ENCODE measurements around the gene EXOC4. TPM values are rescaled to one million over a fixed set of nuclear protein-coding genes. Genes with fewer than 3 reads are reported as not detected.

Gene EXOC4
- total RNA-seq, 1 donor from 2014 or later = 99.2 TPM

- Histone ChIP-seq H3K36me3 (peaks cover 0 to 13% of the 10 kb centered on the region in 2 donors), H3K4me3 (no peak overlapping the region), H3K27ac (no peak overlapping the region), H3K9me3 (no peaks in the 10 kb centered on the region), H3K27me3 (no peaks in the 10 kb centered on the region), H3K4me1 (no peaks in the 10 kb centered on the region)
- intact Hi-C loops (cut with DNase I) = no loop called here
- no peak for DNase-seq (ENCODE audit: extremely low spot score in 2 of 2)
- TF ChIP-seq POLR2AphosphoS5 (IDR thresholded peaks at IDR 0.05; ENCODE audit: insufficient read depth in 1 of 2, low read depth in 1 of 2) = no peak
- no peak for TF ChIP-seq POLR2A (IDR thresholded peaks at IDR 0.05)
- TF ChIP-seq, protein P1, sequence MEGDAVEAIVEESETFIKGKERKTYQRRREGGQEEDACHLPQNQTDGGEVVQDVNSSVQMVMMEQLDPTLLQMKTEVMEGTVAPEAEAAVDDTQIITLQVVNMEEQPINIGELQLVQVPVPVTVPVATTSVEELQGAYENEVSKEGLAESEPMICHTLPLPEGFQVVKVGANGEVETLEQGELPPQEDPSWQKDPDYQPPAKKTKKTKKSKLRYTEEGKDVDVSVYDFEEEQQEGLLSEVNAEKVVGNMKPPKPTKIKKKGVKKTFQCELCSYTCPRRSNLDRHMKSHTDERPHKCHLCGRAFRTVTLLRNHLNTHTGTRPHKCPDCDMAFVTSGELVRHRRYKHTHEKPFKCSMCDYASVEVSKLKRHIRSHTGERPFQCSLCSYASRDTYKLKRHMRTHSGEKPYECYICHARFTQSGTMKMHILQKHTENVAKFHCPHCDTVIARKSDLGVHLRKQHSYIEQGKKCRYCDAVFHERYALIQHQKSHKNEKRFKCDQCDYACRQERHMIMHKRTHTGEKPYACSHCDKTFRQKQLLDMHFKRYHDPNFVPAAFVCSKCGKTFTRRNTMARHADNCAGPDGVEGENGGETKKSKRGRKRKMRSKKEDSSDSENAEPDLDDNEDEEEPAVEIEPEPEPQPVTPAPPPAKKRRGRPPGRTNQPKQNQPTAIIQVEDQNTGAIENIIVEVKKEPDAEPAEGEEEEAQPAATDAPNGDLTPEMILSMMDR (IDR thresholded peaks at IDR 0.05) = no peak
These were observed 41.4 kb downstream of the EXOC4 start for GRCh38 chr7:133294234-133294633.

- intact Hi-C loops (cut with DNase I) = no loop called here
- Histone ChIP-seq H3K27ac (no peak overlapping the region), H3K4me1 (no peaks in the 10 kb centered on the region), H3K4me3 (no peak overlapping the region), H3K36me3 (peaks cover 0 to under 1% of the 10 kb centered on the region in 2 donors), H3K9me3 (no peaks in the 10 kb centered on the region), H3K27me3 (no peaks in the 10 kb centered on the region)
- DNase-seq (ENCODE audit: extremely low spot score in 2 of 2) = no peak
- TF ChIP-seq, protein P1 (IDR thresholded peaks at IDR 0.05) = no peak
- TF ChIP-seq POLR2AphosphoS5 (IDR thresholded peaks at IDR 0.05; ENCODE audit: insufficient read depth in 1 of 2, low read depth in 1 of 2) (no peak), POLR2A (IDR thresholded peaks at IDR 0.05) (no peak)
These were observed 42.6 kb downstream of the EXOC4 start for GRCh38 chr7:133295484-133295883.

- no peaks in the 10 kb centered on the region for H3K4me1 ChIP-seq
- no peak overlapping the region for H3K4me3 ChIP-seq
- DNase-seq (ENCODE audit: extremely low spot score in 2 of 2) = no peak
- no peaks in the 10 kb centered on the region for H3K36me3 ChIP-seq
- H3K27me3 ChIP-seq = no peaks in the 10 kb centered on the region
- TF ChIP-seq, protein P1 (IDR thresholded peaks at IDR 0.05) = no peak
- TF ChIP-seq POLR2AphosphoS5 (IDR thresholded peaks at IDR 0.05; ENCODE audit: insufficient read depth in 1 of 2, low read depth in 1 of 2) = no peak
- TF ChIP-seq POLR2A (IDR thresholded peaks at IDR 0.05) = no peak
- no peak overlapping the region for H3K27ac ChIP-seq
- intact Hi-C loops (cut with DNase I) = no loop called here
- H3K9me3 ChIP-seq = no peaks in the 10 kb centered on the region
These were observed 44.2 kb downstream of the EXOC4 start for GRCh38 chr7:133297093-133297492.

- DNase-seq (ENCODE audit: extremely low spot score in 2 of 2) = no peak
- no peaks in the 10 kb centered on the region for H3K4me1 ChIP-seq
These were observed 45.2 kb downstream of the EXOC4 start for GRCh38 chr7:133298080-133298479.

GRCh38 chr7:133299676-133300075 lies 46.8 kb downstream of the EXOC4 start:
- no peaks in the 10 kb centered on the region for H3K4me1 ChIP-seq
- DNase-seq (ENCODE audit: extremely low spot score in 2 of 2) = no peak
- intact Hi-C loops (cut with DNase I) = no loop called here

More at GRCh38 chr7:133298080-133298479, 45.2 kb downstream of the EXOC4 start:
- Histone ChIP-seq H3K9me3 (no peaks in the 10 kb centered on the region), H3K36me3 (no peaks in the 10 kb centered on the region), H3K4me3 (no peak overlapping the region), H3K27ac (no peak overlapping the region), H3K27me3 (no peaks in the 10 kb centered on the region)
- TF ChIP-seq, protein P1 (IDR thresholded peaks at IDR 0.05) = no peak
- TF ChIP-seq POLR2A (IDR thresholded peaks at IDR 0.05) (no peak), POLR2AphosphoS5 (IDR thresholded peaks at IDR 0.05; ENCODE audit: insufficient read depth in 1 of 2, low read depth in 1 of 2) (no peak)
- intact Hi-C loops (cut with DNase I) = no loop called here

More at GRCh38 chr7:133299676-133300075, 46.8 kb downstream of the EXOC4 start:
- TF ChIP-seq POLR2A (IDR thresholded peaks at IDR 0.05) = no peak
- TF ChIP-seq, protein P1 (IDR thresholded peaks at IDR 0.05) = no peak
- TF ChIP-seq POLR2AphosphoS5 (IDR thresholded peaks at IDR 0.05; ENCODE audit: insufficient read depth in 1 of 2, low read depth in 1 of 2) = no peak
- Histone ChIP-seq H3K27ac (no peak overlapping the region), H3K36me3 (no peaks in the 10 kb centered on the region), H3K9me3 (no peaks in the 10 kb centered on the region), H3K4me3 (no peak overlapping the region), H3K27me3 (no peaks in the 10 kb centered on the region)

All from vagina (tissue), 2 donors.